H1 (cell line): Measurements from ENCODE around the gene NFATC4. TPM values are rescaled to one million over a fixed set of nuclear protein-coding genes. Genes with fewer than 3 reads are reported as not detected.

ENCODE experiments used
- CTCF ChIA-PET: fragments of 300-600 bp; sonication (Branson Sonifier 250); formaldehyde crosslinking; loops from one replicate; lab custom pipeline; 2021; ENCODE audit not compliant: partially characterized antibody; lab: Charles Lee
- POLR2A ChIA-PET: fragments of 300-600 bp; sonication (Branson Sonifier 250); formaldehyde crosslinking; loops from one replicate; lab custom pipeline; 2021; ENCODE audit warnings: inconsistent platforms; ENCODE audit not compliant: partially characterized antibody; lab: Charles Lee
- DNase-seq, 2 experiments: peaks; one replicate each; pipeline versions ENCODE4 v3.0.0 to v3.0.0-alpha.2; 2010 to 2022; ENCODE audit warnings: low spot score in 2 of 2, low read depth in 1 of 2, mixed read lengths in 1 of 2
- FAIRE-seq: peaks from 2 replicates; lab custom pipeline; 2011; peaks lifted over from hg19 to GRCh38; lab: Jason Lieb, UNC
- H2AFZ ChIP-seq: 2 replicates; pipeline ENCODE4 v1.8.1; 2012; ENCODE audit warnings: low read length, inconsistent platforms
- H2AK5ac ChIP-seq: 2 replicates; pipeline ENCODE4 v1.6.1; 2013; ENCODE audit warnings: low read depth, low read length
- H2BK120ac ChIP-seq: replicated peaks from 2 replicates; pipeline ENCODE3; 2013; ENCODE audit warnings: low read depth, low read length, inconsistent platforms
- H2BK12ac ChIP-seq: 2 replicates; pipeline ENCODE4 v1.6.1; 2013; ENCODE audit warnings: low read depth, low read length
- H2BK15ac ChIP-seq: 2 replicates; pipeline ENCODE4 v1.6.1; 2013; ENCODE audit warnings: low read length
- H2BK20ac ChIP-seq: 2 replicates; pipeline ENCODE4 v1.6.1; 2013; ENCODE audit warnings: low read length
- H2BK5ac ChIP-seq: 2 replicates; pipeline ENCODE4 v1.6.1; 2013; ENCODE audit warnings: low read depth, low read length
- H3K14ac ChIP-seq: 2 replicates; pipeline ENCODE4 v1.6.1; 2013; ENCODE audit warnings: inconsistent platforms; ENCODE audit not compliant: insufficient read length
- H3K18ac ChIP-seq: 2 replicates; pipeline ENCODE4 v1.6.1; 2013; ENCODE audit warnings: low read length; ENCODE audit errors: extremely low read depth
- H3K23ac ChIP-seq: 2 replicates; pipeline ENCODE4 v1.6.1; 2013; ENCODE audit warnings: inconsistent platforms; ENCODE audit not compliant: insufficient read length
- H3K23me2 ChIP-seq: 2 replicates; pipeline ENCODE4 v1.6.1; 2013; ENCODE audit warnings: low read depth, low read length
- H3K27ac ChIP-seq: 2 replicates; pipeline ENCODE4 v1.6.1; 2011; ENCODE audit warnings: low read depth, low read length, inconsistent platforms
- H3K27me3 ChIP-seq, 4 experiments: replicated peaks in 1 of 4; 1 replicate in 1 of 4; 2 replicates in 3 of 4; pipeline versions ENCODE4 v1.6.1 to v1.8.1; 2011 to 2013; ENCODE audit warnings: low read length in 3 of 4, mild to moderate bottlenecking in 3 of 4, inconsistent platforms in 2 of 4, mixed read lengths in 2 of 4, moderate library complexity in 1 of 4; ENCODE audit not compliant: control insufficient read depth in 3 of 4, insufficient read depth in 3 of 4; ENCODE audit errors: extremely low read depth in 1 of 4
- H3K36me3 ChIP-seq, 4 experiments: 2 replicates each; pipeline versions ENCODE4 v1.6.1 to v1.8.1; 2011 to 2013; ENCODE audit warnings: mild to moderate bottlenecking in 4 of 4, low read length in 3 of 4, moderate library complexity in 2 of 4, control low read depth in 1 of 4, inconsistent platforms in 1 of 4; ENCODE audit not compliant: insufficient read depth in 4 of 4, control insufficient read depth in 2 of 4
- H3K4ac ChIP-seq: replicated peaks from 2 replicates; pipeline ENCODE3; 2013; ENCODE audit warnings: low read length, low read depth, mixed read lengths, inconsistent platforms; ENCODE audit not compliant: insufficient read length
- H3K4me1 ChIP-seq, 4 experiments: replicated peaks in 1 of 4; 1 replicate in 1 of 4; 2 replicates in 3 of 4; pipeline versions ENCODE4 v1.6.1 to v1.8.1; 2011 to 2013; ENCODE audit warnings: low read length in 3 of 4, inconsistent platforms in 2 of 4, mixed read lengths in 1 of 4; ENCODE audit not compliant: insufficient read depth in 4 of 4, control insufficient read depth in 3 of 4
- H3K4me2 ChIP-seq, 2 experiments: 2 replicates each; pipeline versions ENCODE4 v1.6.1 to v1.8.1; 2011 to 2013; ENCODE audit warnings: low read depth in 2 of 2, low read length in 2 of 2, control low read depth in 1 of 2, inconsistent platforms in 1 of 2, mild to moderate bottlenecking in 1 of 2; ENCODE audit not compliant: insufficient read depth in 1 of 2
- H3K4me3 ChIP-seq, 4 experiments: fragments of 200-600, 300-600 bp in 1 of 4; sonication (generic), shearing (Covaris generic), sonication (Bioruptor Twin) in 1 of 4; 2 replicates each; pipeline versions ENCODE4 v1.5.1 to v1.8.1; 2011 to 2016; ENCODE audit warnings: low read length in 4 of 4, low read depth in 3 of 4, control low read depth in 2 of 4, inconsistent platforms in 2 of 4, mild to moderate bottlenecking in 2 of 4, mixed read lengths in 1 of 4, moderate library complexity in 1 of 4; ENCODE audit not compliant: insufficient read depth in 2 of 4; ENCODE audit errors: extremely low read depth in 1 of 4
- H3K56ac ChIP-seq: replicated peaks from 2 replicates; pipeline ENCODE3; 2013; ENCODE audit warnings: low read depth, mild to moderate bottlenecking, mixed read lengths, low read length, inconsistent platforms; ENCODE audit not compliant: insufficient read length
- H3K79me1 ChIP-seq: 2 replicates; pipeline ENCODE4 v1.6.1; 2013; ENCODE audit warnings: low read depth, low read length, control low read depth
- H3K79me2 ChIP-seq, 2 experiments: 2 replicates each; pipeline versions ENCODE4 v1.6.1 to v1.8.1; 2012 to 2013; ENCODE audit warnings: low read length in 2 of 2, mild to moderate bottlenecking in 2 of 2, inconsistent platforms in 1 of 2; ENCODE audit not compliant: insufficient read depth in 2 of 2, control insufficient read depth in 1 of 2
- H3K9ac ChIP-seq, 4 experiments: replicated peaks in 1 of 4; 1 replicate in 1 of 4; 2 replicates in 3 of 4; pipeline versions ENCODE4 v1.6.1 to v1.8.1; 2011 to 2013; ENCODE audit warnings: low read depth in 3 of 4, low read length in 3 of 4, control low read depth in 2 of 4, mild to moderate bottlenecking in 2 of 4, moderate library complexity in 2 of 4, inconsistent platforms in 1 of 4; ENCODE audit errors: extremely low read depth in 1 of 4
- H3K9me3 ChIP-seq, 2 experiments: 2 replicates each; pipeline versions ENCODE4 v1.6.1 to v1.8.1; 2012 to 2013; ENCODE audit warnings: mild to moderate bottlenecking in 2 of 2, moderate library complexity in 2 of 2, control low read depth in 1 of 2, inconsistent platforms in 1 of 2, low read depth in 1 of 2, low read length in 1 of 2, mixed read lengths in 1 of 2; ENCODE audit not compliant: insufficient read depth in 2 of 2
- H4K20me1 ChIP-seq, 2 experiments: replicated peaks in 1 of 2; 2 replicates each; pipeline versions ENCODE3 to v1.8.1; 2011 to 2013; ENCODE audit warnings: inconsistent platforms in 2 of 2, low read length in 2 of 2, mild to moderate bottlenecking in 1 of 2; ENCODE audit not compliant: insufficient read depth in 2 of 2, control insufficient read depth in 1 of 2
- H4K5ac ChIP-seq: 2 replicates; pipeline ENCODE4 v1.6.1; 2013; ENCODE audit warnings: low read length, low read depth, mixed read lengths, inconsistent platforms; ENCODE audit not compliant: insufficient read length
- H4K8ac ChIP-seq: 2 replicates; pipeline ENCODE4 v1.8.0; 2013; ENCODE audit warnings: mild to moderate bottlenecking, moderate library complexity, low read length, inconsistent platforms; ENCODE audit not compliant: insufficient read depth; ENCODE audit errors: extremely low read depth
- H4K91ac ChIP-seq: replicated peaks from 2 replicates; pipeline ENCODE3; 2013; ENCODE audit warnings: low read length, mixed read lengths, inconsistent platforms; ENCODE audit not compliant: insufficient read length
- HDAC6 ChIP-seq: IDR thresholded peaks from one replicate; pipeline ENCODE4 v1.7.1; 2012; ENCODE audit warnings: low read depth, mild to moderate bottlenecking, inconsistent platforms, low read length, moderate library complexity
- POLR2A ChIP-seq, 2 experiments: IDR thresholded peaks; 1 replicate in 1 of 2; 2 replicates in 1 of 2; pipeline ENCODE4 v1.6.1; 2011; ENCODE audit warnings: low read depth in 2 of 2, low read length in 2 of 2, mild to moderate bottlenecking in 2 of 2; ENCODE audit errors: control extremely low read depth in 1 of 2
- WGBS, 2 experiments: shearing (Covaris generic) in 1 of 2; methylation state at CpG; one replicate each; pipeline versions ENCODE4 v1.1.6 to v1.1.7; 2013 to 2015; ENCODE audit warnings: low lambda C conversion rate in 2 of 2, mixed read lengths in 2 of 2, inconsistent platforms in 1 of 2, low coverage in 1 of 2, missing lambda C conversion rate in 1 of 2; ENCODE audit not compliant: insufficient replicate concordance in 2 of 2, insufficient coverage in 1 of 2, insufficient read length in 1 of 2; ENCODE audit errors: extremely low coverage in 1 of 2, missing lambda C conversion rate in 1 of 2; 5-methylcytosine and 5-hydroxymethylcytosine counted together
- polyA plus RNA-seq, 7 experiments: library from polyadenylated mRNA; depleted of rRNA in 3 of 7; stranded (reverse) in 5 of 7; unstranded in 2 of 7; fragments of >200 nt in 5 of 7; fragments of 200-250 nt in 2 of 7; gene quantifications; 1 replicate in 5 of 7; 2 replicates in 1 of 7; 4 replicates in 1 of 7; pipeline versions ENCODE4 v1.2.1 to v1.2.3, GENCODE V29; 2011 to 2013; ENCODE audit warnings: missing spikeins in 2 of 7, mixed read lengths in 2 of 7
- total RNA-seq: library from RNA; stranded (reverse); fragmentation: NEBNext Ultra II Directional; extraction: Animal tissue kit (Norgen Biotek cat#: 25700); gene quantifications from 2 replicates; pipeline ENCODE4 v1.2.1, GENCODE V29; 2021
- TF ChIP-seq, protein P1 (sequence below), 3 experiments: IDR thresholded peaks; 1 replicate in 2 of 3; 2 replicates in 1 of 3; pipeline versions ENCODE4 v1.5.1 to v1.6.1; 2011; ENCODE audit warnings: low read length in 3 of 3, mild to moderate bottlenecking in 3 of 3, inconsistent platforms in 2 of 3, low read depth in 1 of 3, moderate library complexity in 1 of 3; ENCODE audit not compliant: insufficient read depth in 1 of 3; ENCODE audit errors: control extremely low read depth in 1 of 3

NFATC4 gene
- total and polyA plus RNA-seq, 2 of the 8 experiments (the other 6 are each of a cell fraction or from before 2014, with no cell fraction given) = 47.3 to 50.3 TPM

DNA sequence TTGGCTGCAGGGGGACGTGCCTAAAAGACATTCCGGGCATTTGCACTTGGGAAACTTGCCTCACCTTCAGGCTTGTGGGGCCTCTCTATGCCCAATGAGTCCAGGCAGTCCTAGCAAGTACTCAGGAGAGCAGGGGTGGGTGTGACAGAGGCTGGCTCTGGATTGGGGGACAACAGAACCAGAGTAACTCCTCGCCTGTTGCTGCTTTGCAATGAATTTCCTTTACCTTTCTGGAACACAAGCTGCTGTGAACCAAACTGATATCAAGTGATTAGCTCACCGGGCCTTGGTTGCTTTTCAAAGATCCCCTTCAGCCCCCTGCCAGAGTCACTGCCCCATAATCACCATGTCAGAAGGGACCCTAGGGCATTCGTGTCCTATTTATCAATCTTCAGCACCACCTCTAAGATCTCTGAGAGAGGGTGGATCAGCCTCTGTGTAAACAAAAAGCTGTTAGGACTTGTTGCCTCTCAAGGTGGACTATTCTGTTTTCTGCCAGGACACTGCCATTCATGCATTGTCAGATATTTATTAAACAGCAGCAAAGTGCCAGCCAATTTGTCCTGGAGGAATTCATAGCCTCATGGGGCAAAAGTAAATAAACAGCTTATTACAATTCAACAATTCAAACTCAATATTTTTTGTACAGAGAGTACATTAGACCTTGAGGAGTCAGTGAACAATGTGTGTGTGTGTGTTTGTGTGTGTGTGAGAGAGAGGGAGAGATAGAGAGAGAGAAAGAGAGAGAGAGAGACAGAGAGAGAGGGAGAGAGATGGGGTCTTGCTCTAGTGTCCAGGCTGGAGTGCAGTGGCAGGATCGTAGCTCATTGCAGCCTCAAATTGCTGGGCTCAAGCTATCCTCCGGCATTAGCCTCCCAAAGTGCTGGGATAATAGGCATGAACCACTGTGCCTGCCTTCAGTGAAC, 11.3 kb downstream of the NFATC4 start:
- H3K18ac ChIP-seq = no peak overlapping the region
- no peak overlapping the region for H2BK20ac ChIP-seq
- no peak overlapping the region for H3K56ac ChIP-seq
- no peak overlapping the region for H2BK15ac ChIP-seq
- no peak overlapping the region for H2AFZ ChIP-seq
- no peaks in the 10 kb centered on the region for H3K27me3 ChIP-seq
- H3K23me2 ChIP-seq = peaks cover 7% of the 10 kb centered on the region; the same call in 1 of the 2 replicates
- H3K9me3 ChIP-seq = no peaks in the 10 kb centered on the region
- no peak overlapping the region for H4K91ac ChIP-seq
- H4K20me1 ChIP-seq = no peaks in the 10 kb centered on the region
- no peak overlapping the region for H3K23ac ChIP-seq
- H3K4me3 ChIP-seq = no peak overlapping the region
- DNase-seq = no peak
- no peak overlapping the region; the same call in 1 of the 2 replicates for H4K8ac ChIP-seq
- no peak for FAIRE-seq
- WGBS, 2 experiments = 86% methylated on average over 6 of the region's 7 CpGs; no CpG with 5 or more reads in 1 of the 2 experiments
- no peak overlapping the region for H3K14ac ChIP-seq
- no peak overlapping the region for H4K5ac ChIP-seq
- no peak overlapping the region for H2AK5ac ChIP-seq
- no peak overlapping the region for H2BK5ac ChIP-seq
- no peak overlapping the region for H3K9ac ChIP-seq
- TF ChIP-seq POLR2A (IDR thresholded peaks at IDR 0.05; ENCODE audit: control extremely low read depth in 1 of 2, low read depth in 2 of 2, low read length in 2 of 2) (no peak), HDAC6 (no peak)
- TF ChIP-seq, protein P1, sequence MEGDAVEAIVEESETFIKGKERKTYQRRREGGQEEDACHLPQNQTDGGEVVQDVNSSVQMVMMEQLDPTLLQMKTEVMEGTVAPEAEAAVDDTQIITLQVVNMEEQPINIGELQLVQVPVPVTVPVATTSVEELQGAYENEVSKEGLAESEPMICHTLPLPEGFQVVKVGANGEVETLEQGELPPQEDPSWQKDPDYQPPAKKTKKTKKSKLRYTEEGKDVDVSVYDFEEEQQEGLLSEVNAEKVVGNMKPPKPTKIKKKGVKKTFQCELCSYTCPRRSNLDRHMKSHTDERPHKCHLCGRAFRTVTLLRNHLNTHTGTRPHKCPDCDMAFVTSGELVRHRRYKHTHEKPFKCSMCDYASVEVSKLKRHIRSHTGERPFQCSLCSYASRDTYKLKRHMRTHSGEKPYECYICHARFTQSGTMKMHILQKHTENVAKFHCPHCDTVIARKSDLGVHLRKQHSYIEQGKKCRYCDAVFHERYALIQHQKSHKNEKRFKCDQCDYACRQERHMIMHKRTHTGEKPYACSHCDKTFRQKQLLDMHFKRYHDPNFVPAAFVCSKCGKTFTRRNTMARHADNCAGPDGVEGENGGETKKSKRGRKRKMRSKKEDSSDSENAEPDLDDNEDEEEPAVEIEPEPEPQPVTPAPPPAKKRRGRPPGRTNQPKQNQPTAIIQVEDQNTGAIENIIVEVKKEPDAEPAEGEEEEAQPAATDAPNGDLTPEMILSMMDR (IDR thresholded peaks at IDR 0.05; ENCODE audit: control extremely low read depth in 1 of 3, insufficient read depth in 1 of 3, low read depth in 1 of 3, low read length in 3 of 3) = no peak
- TF ChIP-seq, all 59 proteins: peak for 0
- no peak overlapping the region for H2BK12ac ChIP-seq
- no peak overlapping the region for H3K4ac ChIP-seq
- H3K4me2 ChIP-seq = no peak overlapping the region
- no peaks in the 10 kb centered on the region for H3K79me1 ChIP-seq
- H3K79me2 ChIP-seq = no peaks in the 10 kb centered on the region
- peaks cover 11 to 25% (median 13%) of the 10 kb centered on the region in 4 experiments for H3K4me1 ChIP-seq
- POLR2A ChIA-PET = interaction anchor here (0.9 to 4.7 kb wide), 12 partner anchors 7 to 95 kb away, joined by 3 to 27 read pairs (median 4); partner anchors contain the start of genes ADCY4, KHNYN, NFATC4 and SDR39U1
- CTCF ChIA-PET = interaction anchor here (0.8 to 16.4 kb wide), 14 partner anchors 9 to 57 kb away, joined by 3 to 207 read pairs (median 9); partner anchors contain the start of genes ADCY4, CBLN3, KHNYN and RIPK3
- H3K27ac ChIP-seq = no peak overlapping the region
- no peaks in the 10 kb centered on the region; a peak in 1 of 8 replicates for H3K36me3 ChIP-seq
- H2BK120ac ChIP-seq = no peak overlapping the region
